Memory B cell (primary cell): Measurements from ENCODE around the gene RPS10.

Experiments
- ATAC-seq: fragments of 150-1000 bp; cut with Tn5 transposase; 2 replicates; pipeline ENCODE4 v1.10.0; 2021; ENCODE audit warnings: low read depth, mild to moderate bottlenecking, moderate library complexity
- DNase-seq, 2 donors: peaks; one replicate each; pipeline ENCODE4 v3.0.0; 2022; ENCODE audit warnings: low spot score in 2 of 2
- H3K27ac Mint-ChIP-seq: one replicate; pipeline ENCODE4 v1.8.0; 2022; ENCODE audit warnings: mild to moderate bottlenecking, moderate library complexity, mixed read lengths
- H3K27me3 Mint-ChIP-seq: one replicate; pipeline ENCODE4 v1.8.0; 2022; ENCODE audit warnings: mixed read lengths
- H3K36me3 Mint-ChIP-seq: one replicate; pipeline ENCODE4 v1.8.0; 2022; ENCODE audit warnings: mild to moderate bottlenecking, mixed read lengths
- H3K4me1 Mint-ChIP-seq: one replicate; pipeline ENCODE4 v1.8.0; 2022; ENCODE audit warnings: mixed read lengths
- H3K4me3 Mint-ChIP-seq: one replicate; pipeline ENCODE4 v1.8.0; 2022; ENCODE audit warnings: mild to moderate bottlenecking, moderate library complexity, mixed read lengths
- H3K9me3 Mint-ChIP-seq: one replicate; pipeline ENCODE4 v1.8.0; 2022; ENCODE audit warnings: mixed read lengths

The RPS10 gene

GRCh38 chr6:34460796-34461507, 35.1 kb upstream of the RPS10 start:
- Mint-ChIP-seq H3K9me3 (no peaks in the 10 kb centered on the region), H3K27ac (no peak overlapping the region), H3K4me1 (peaks cover 6% of the 10 kb centered on the region)

GRCh38 chr6:34459899-34460593, 34.2 kb upstream of the RPS10 start:
- Mint-ChIP-seq H3K4me3 (no peak overlapping the region), H3K4me1 (peaks cover under 1% of the 10 kb centered on the region), H3K9me3 (no peaks in the 10 kb centered on the region), H3K27me3 (peaks cover 4% of the 10 kb centered on the region), H3K36me3 (no peaks in the 10 kb centered on the region), H3K27ac (no peak overlapping the region)
- DNase-seq (peak; percentile 39 to 44), ATAC-seq (peak; percentile 77)

More at GRCh38 chr6:34460796-34461507, 35.1 kb upstream of the RPS10 start:
- DNase-seq (no peak), ATAC-seq (no peak)
- Mint-ChIP-seq H3K36me3 (no peaks in the 10 kb centered on the region), H3K27me3 (peaks cover 9% of the 10 kb centered on the region), H3K4me3 (no peak overlapping the region)

DNA sequence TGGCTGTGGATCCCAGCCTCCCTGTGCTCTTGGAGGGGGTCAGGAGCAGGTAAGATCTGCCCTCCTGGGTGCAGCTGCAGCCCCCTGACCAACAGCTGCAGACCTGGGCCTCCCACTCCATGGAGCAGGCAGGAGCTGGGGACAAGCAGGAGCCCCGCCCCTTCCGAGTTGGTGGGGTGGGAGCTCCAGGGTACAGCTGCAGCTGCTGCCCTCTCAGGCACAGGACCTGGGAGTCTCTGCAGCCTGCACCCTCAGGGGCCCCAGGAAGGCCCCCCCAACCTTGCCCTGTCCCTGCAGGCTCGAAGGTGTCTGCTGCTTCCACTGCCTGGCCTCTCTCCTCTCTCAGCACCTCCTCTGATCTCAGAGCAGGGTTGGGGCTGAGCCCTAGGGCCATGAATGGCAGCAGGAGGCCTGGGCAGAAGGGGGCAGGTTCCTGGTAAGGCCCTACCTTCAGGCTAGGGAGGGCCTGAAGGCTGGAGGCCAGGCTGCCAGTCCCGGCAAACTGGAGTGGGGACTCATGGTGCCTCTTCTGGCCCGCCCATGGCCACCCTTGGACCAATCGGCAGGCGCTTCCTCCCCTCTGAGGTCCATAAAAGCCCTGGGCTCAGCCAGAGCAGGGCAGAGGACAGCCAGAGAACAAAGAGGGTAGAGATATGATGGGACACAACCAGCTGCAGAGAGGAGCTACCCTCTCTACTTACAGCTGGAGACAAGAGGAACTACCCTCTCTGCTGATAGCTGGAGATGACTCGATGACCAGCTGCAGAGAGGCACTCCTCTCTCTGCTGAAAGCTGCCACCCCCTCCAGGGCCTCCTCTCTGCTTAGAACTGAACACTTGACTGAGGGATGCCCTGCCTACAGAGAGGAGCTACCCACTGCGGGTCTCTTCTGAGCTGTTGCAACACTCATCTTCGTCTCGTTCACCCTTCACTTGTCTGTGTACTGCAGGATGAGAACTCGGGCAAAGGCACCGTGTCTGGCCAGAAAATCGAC, 32.2 kb upstream of the RPS10 start:
- ATAC-seq, result no peak
- Mint-ChIP-seq H3K27ac (no peak overlapping the region), H3K9me3 (no peaks in the 10 kb centered on the region), H3K4me1 (no peaks in the 10 kb centered on the region), H3K4me3 (no peak overlapping the region), H3K36me3 (no peaks in the 10 kb centered on the region), H3K27me3 (peaks cover 3% of the 10 kb centered on the region)
- no peak for DNase-seq

DNA sequence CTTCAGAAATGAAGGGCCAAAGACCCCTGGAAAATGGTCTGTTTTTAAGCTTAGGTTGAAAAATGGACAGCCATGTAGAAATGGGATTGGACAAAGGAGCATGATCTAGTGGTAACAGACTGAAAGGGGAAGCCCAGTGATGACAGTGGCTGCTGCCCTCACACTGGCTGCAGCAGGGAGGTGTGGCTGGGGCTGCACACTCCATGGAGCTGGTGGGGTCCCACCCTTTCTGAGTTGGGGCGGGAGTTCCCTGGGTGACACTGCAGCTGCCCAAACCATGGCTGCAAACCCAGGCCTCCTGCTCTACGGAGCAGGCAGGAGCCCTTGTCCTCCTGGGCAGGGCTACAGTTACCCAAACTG, 31.5 kb upstream of the RPS10 start:
- Mint-ChIP-seq H3K27ac (no peak overlapping the region), H3K36me3 (no peaks in the 10 kb centered on the region), H3K4me3 (no peak overlapping the region), H3K9me3 (no peaks in the 10 kb centered on the region), H3K27me3 (no peaks in the 10 kb centered on the region), H3K4me1 (no peaks in the 10 kb centered on the region)
- no peak for DNase-seq
- peak; percentile 24 for ATAC-seq

GRCh38 chr6:34455831-34456230, 30.0 kb upstream of the RPS10 start:
- H3K9me3 Mint-ChIP-seq, result peaks cover 4% of the 10 kb centered on the region
- H3K27ac Mint-ChIP-seq, result no peak overlapping the region
- peaks cover 2% of the 10 kb centered on the region for H3K36me3 Mint-ChIP-seq
- DNase-seq (no peak), ATAC-seq (no peak)
- H3K27me3 Mint-ChIP-seq, result peaks cover 2% of the 10 kb centered on the region
- no peak overlapping the region for H3K4me3 Mint-ChIP-seq
- H3K4me1 Mint-ChIP-seq, result no peaks in the 10 kb centered on the region

DNA sequence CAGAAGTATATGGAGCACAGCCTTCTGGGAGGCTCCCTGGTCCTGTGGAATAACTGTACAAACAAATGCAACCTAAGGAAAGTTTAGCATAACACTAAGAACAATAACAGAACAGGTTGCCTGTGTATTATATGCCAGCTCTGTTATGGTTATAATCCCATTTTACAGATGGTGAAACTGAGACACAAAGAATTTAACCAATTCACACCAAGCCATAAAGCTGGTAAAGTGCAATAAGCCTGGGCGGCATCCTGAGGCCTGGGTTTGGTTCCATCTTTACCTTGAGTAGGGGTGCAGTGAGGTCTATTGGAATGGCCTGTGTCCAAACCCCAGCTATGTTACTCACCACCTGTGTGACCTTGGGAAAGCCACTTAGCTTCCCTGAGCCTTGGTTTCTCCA, 25.3 kb upstream of the RPS10 start:
- ATAC-seq, result no peak
- H3K4me1 Mint-ChIP-seq, result no peaks in the 10 kb centered on the region
- peaks cover 2% of the 10 kb centered on the region for H3K36me3 Mint-ChIP-seq
- no peak overlapping the region for H3K27ac Mint-ChIP-seq
- no peak overlapping the region for H3K4me3 Mint-ChIP-seq
- DNase-seq, result no peak
- H3K27me3 Mint-ChIP-seq, result peaks cover 2% of the 10 kb centered on the region
- peaks cover 4% of the 10 kb centered on the region for H3K9me3 Mint-ChIP-seq

DNA sequence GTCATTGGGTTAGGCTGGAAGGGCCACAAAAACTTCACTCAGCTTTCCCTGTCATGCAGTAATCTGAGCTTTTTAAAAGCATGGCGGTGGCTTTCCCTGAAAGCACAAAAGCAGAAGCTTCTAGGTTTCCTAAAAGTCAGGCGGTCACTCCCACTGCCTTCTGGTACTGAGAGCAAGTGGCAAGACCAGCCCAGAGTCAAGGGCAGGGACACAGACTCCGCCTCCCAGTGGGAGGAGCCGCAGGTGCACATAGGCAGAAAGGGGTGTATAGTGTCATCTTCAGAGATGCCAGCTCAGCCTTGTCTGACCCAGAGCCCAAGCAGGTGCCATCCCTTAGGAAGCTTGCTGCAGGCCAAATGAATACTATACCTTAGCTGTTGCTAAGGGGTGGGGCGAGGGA, 22.0 kb upstream of the RPS10 start:
- no peaks in the 10 kb centered on the region for H3K4me1 Mint-ChIP-seq
- H3K27me3 Mint-ChIP-seq, result peaks cover 2% of the 10 kb centered on the region
- H3K9me3 Mint-ChIP-seq, result peaks cover 4% of the 10 kb centered on the region
- no peak overlapping the region for H3K4me3 Mint-ChIP-seq
- ATAC-seq, result no peak
- H3K36me3 Mint-ChIP-seq, result peaks cover 2% of the 10 kb centered on the region
- H3K27ac Mint-ChIP-seq, result no peak overlapping the region
- no peak for DNase-seq

DNA sequence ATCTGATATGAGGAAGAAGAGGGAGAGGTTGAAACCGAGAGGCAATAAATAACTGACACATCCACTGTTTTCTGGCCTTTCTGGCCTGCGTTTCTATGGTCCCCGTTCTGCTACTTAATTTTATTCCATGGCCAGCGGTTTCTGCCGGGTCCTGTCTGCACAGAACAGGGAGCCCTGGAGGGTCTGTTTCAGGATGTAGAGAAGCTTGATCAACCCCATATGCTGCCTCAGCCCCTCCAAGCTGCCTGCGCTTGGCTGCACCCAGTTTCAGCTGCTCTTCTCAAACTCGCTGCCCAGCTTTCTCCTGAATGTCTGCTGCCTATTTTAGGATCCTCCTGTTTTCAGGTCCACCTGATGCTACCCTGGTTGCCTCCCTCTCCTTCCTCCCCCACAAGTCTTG, 21.5 kb upstream of the RPS10 start:
- Mint-ChIP-seq H3K27me3 (peaks cover 2% of the 10 kb centered on the region), H3K4me1 (no peaks in the 10 kb centered on the region), H3K36me3 (peaks cover 2% of the 10 kb centered on the region), H3K4me3 (no peak overlapping the region), H3K9me3 (peaks cover 4% of the 10 kb centered on the region), H3K27ac (no peak overlapping the region)
- DNase-seq (no peak), ATAC-seq (no peak)

GRCh38 chr6:34445313-34445860, 19.5 kb upstream of the RPS10 start:
- Mint-ChIP-seq H3K4me1 (peaks cover 3% of the 10 kb centered on the region), H3K27me3 (peaks cover 2% of the 10 kb centered on the region), H3K4me3 (no peak overlapping the region), H3K9me3 (no peaks in the 10 kb centered on the region), H3K27ac (no peak overlapping the region), H3K36me3 (peaks cover 2% of the 10 kb centered on the region)
- DNase-seq (no peak), ATAC-seq (no peak)

DNA sequence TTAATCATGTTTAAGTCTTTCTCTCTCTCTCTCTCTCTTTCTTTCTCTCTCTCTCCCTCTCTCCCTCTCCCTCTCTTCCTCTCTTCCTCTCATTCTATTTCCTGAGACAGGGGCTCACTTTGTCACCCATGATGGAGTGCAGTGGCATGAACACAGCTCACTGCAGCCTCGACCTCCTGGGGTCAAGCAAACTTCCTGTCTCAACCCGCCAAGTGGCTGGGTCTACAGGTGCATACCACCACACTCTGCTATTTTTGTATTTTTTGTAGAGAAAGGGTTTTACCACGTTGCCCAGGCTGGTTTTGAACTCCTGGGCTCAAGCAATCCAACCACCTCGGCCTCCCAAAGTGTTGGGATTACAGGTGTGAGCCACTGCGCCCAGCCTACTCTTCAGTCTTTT, 15.7 kb upstream of the RPS10 start:
- H3K27ac Mint-ChIP-seq, result no peak overlapping the region
- ATAC-seq, result no peak
- peaks cover 3% of the 10 kb centered on the region for H3K4me1 Mint-ChIP-seq
- H3K4me3 Mint-ChIP-seq, result peak overlapping the region; percentile 24
- DNase-seq, result no peak
- H3K9me3 Mint-ChIP-seq, result no peaks in the 10 kb centered on the region
- peaks cover 5% of the 10 kb centered on the region for H3K36me3 Mint-ChIP-seq
- peaks cover 2% of the 10 kb centered on the region for H3K27me3 Mint-ChIP-seq

GRCh38 chr6:34439442-34439841, 13.6 kb upstream of the RPS10 start:
- no peak overlapping the region for H3K27ac Mint-ChIP-seq
- DNase-seq (no peak), ATAC-seq (no peak)
- H3K9me3 Mint-ChIP-seq, result no peaks in the 10 kb centered on the region
- H3K4me3 Mint-ChIP-seq, result no peak overlapping the region
- peaks cover 3% of the 10 kb centered on the region for H3K4me1 Mint-ChIP-seq
- peaks cover 2% of the 10 kb centered on the region for H3K27me3 Mint-ChIP-seq
- peaks cover 5% of the 10 kb centered on the region for H3K36me3 Mint-ChIP-seq

- no peaks in the 10 kb centered on the region for H3K9me3 Mint-ChIP-seq
- ATAC-seq (no peak), DNase-seq (no peak)
- H3K4me3 Mint-ChIP-seq, result no peak overlapping the region
- peaks cover 3% of the 10 kb centered on the region for H3K4me1 Mint-ChIP-seq
- no peak overlapping the region for H3K27ac Mint-ChIP-seq
- H3K36me3 Mint-ChIP-seq, result peaks cover 5% of the 10 kb centered on the region
- peaks cover 2% of the 10 kb centered on the region for H3K27me3 Mint-ChIP-seq
These were observed 12.8 kb upstream of the RPS10 start for GRCh38 chr6:34438705-34439104.

DNA sequence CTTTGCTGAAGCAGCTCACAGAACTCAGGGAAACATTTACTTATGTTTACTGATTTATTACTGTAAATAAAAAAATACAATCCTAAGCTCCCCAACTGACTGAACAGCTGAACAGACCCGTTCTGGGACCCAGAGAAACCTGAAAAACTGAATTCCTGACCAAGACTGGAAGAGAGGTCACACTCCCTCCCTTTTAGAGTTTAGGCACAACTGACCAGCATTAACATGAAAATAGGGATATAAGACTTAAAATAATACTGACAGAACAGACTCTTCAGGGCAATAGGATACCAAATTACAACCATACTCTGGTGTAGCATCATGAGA, 11.7 kb upstream of the RPS10 start:
- H3K27me3 Mint-ChIP-seq, result peaks cover 2% of the 10 kb centered on the region
- no peak for ATAC-seq
- H3K27ac Mint-ChIP-seq, result no peak overlapping the region

More for the DNA sequence above, 11.7 kb upstream of the RPS10 start:
- Mint-ChIP-seq H3K36me3 (peaks cover 5% of the 10 kb centered on the region), H3K4me3 (no peak overlapping the region), H3K9me3 (no peaks in the 10 kb centered on the region), H3K4me1 (peaks cover 3% of the 10 kb centered on the region)
- DNase-seq, result no peak
